Measurements from ENCODE around the gene RANBP3.
"Not testable (repeated sequence)": the region's sequence is repeated elsewhere in the genome, so short reads cannot be mapped to it uniquely, and the experiment has no call there.

The RANBP3 gene

DNA sequence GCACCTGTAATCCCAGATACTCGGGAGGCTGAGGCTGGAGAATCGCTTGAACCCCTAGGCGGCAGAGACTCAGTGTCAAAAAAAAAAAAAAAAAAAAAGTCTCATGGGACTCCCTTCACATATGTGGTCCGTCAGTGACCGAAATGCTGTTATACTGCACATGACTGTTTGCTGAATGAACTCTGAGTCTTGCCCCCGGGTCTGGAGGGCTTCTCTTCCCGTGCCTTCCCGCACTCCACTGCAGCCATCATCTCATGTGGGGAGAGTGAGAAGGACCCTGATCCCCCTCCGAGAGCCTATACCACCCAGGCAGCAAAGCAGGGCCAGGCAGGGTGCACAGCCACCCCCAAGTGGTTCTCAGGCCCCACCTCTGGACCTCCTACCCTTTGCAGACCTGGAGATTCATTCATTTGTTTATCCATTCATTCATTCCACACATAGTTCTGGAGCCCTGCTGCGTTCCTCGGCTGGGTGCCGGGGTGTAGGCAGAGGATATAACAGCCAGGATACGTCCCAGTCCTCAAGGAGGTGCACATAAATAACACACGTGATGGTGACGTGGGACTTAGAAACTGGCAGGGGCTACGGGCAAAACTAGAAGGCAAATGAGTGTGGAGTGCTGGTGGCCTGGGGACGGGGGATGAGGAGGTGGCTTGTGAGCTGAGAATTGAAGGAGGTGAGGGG, 88.5 kb downstream of the RANBP3 start:
- Mint-ChIP-seq H3K27ac (no peak overlapping the region), H3K4me3 (no peak overlapping the region), H3K9me3 (peaks cover 0 to 2% of the 10 kb centered on the region in 2 donors), H3K27me3 (peaks cover 26 to 40% of the 10 kb centered on the region in 2 donors), H3K4me1 (peaks cover 4 to 9% of the 10 kb centered on the region in 2 donors), H3K36me3 (peaks cover 2 to 3% of the 10 kb centered on the region in 2 donors)
- ATAC-seq (replicated peaks) (no peak), DNase-seq (no peak)

DNA sequence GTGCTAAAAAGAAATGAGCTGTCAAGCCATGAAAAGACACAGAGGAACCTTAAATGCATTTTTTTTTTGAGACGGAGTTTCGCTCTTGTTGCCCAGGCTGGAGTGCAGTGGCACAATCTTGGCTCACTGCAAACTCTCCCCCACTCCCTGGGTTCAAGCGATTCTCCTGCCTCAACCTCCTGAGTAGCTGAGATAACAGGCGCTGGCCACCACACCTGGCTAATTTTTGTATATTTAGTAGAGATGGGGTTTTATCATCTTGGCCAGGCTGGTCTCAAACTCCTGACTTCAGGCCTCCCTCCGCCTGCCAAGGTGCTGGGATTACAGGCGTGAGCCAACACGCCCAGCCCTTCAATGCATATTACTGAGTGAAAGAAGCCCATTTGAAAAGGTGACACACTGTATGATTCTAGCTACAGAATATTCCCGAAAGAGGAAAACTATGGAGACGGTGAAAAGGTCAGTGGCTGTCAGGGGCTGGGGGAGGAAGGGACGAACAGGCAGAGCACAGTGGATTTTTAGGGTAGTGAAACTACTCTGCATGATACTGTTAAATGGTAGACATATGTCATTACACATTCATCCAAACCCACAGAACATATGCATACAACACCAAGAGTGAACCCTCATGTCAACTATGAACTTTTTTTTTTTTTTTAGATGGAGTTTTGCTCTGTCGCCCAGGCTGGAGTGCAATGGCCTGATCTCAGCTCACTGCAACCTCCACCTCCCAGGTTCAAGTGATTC, 93.7 kb downstream of the RANBP3 start:
- Mint-ChIP-seq H3K27me3 (peaks cover 20 to 33% of the 10 kb centered on the region in 2 donors), H3K27ac (peak overlapping the region; percentile 14)
- H3K4me3 Mint-ChIP-seq, DNase-seq, H3K4me1 Mint-ChIP-seq, H3K9me3 Mint-ChIP-seq, H3K36me3 Mint-ChIP-seq: not testable (repeated sequence)
- peak; percentile 97 for ATAC-seq (replicated peaks)

DNA sequence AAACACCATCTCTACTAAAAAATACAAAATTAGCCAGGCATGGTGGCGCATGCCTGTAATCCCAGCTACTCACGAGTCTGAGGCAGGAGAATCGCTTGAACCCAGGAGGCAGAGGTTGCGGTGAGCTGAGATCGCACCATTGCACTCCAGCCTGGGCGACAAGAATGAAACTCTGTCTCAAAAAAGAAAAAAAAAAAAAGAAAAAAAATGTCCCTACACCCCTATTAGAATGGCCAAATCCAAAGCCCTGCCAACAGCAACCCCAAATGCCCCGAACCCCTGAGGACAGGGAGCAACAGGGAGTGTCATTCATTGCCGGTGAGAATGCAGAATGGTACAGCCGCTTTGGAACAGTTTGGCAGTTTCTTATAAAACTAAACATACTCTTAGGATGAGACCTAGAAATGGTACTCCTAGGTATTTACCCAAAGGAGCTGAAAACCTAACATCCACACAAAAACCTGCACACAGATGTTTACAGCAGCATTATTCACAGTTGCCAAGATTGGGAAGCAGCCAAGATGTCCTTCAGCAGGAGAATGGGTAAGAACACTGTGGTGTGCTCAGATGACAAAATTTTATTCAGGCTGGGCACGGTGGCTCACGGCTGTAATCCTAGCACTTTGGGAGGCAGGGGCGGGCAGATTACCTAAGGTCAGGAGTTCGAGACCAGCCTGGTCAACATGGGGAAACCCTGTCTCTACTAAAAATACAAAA, 94.6 kb downstream of the RANBP3 start:
- not testable (repeated sequence) for H3K36me3 Mint-ChIP-seq; ATAC-seq (replicated peaks); H3K4me3 Mint-ChIP-seq; H3K4me1 Mint-ChIP-seq; DNase-seq; H3K27ac Mint-ChIP-seq; H3K9me3 Mint-ChIP-seq
- H3K27me3 Mint-ChIP-seq: peaks cover 15 to 37% of the 10 kb centered on the region in 2 donors

DNA sequence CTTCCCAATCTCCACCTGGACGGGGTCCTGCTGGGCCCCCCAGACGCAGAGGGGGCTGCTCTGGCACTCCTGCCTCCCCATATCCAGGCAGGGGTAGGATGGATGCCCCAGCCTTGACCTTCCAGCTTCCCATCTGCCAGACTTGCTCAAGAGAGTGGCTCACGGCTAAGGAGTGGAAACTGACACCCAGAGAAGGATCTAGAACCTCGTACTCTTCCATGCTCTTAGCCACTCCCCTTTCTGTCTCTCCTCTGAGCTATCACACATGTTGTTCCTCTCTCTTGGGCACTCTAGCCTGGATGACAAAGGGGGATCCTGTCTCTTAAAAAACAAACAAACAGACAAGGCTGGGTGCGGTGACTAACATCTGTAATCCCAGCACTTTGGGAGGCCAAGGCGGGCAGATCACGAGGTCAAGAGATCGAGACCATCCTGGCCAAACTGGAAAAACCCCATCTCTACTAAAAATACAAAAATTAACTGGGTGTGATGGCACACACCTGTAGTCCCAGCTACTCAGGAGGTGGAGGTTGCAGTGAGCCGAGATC, 95.4 kb downstream of the RANBP3 start:
- Mint-ChIP-seq H3K36me3 (no peaks in the 10 kb centered on the region), H3K9me3 (peaks cover 0 to 2% of the 10 kb centered on the region in 2 donors), H3K4me3 (no peak overlapping the region), H3K27me3 (peaks cover 20 to 43% of the 10 kb centered on the region in 2 donors), H3K27ac (no peak overlapping the region), H3K4me1 (peaks cover 5 to 7% of the 10 kb centered on the region in 2 donors)
- ATAC-seq (replicated peaks) (no peak), DNase-seq (no peak)

DNA sequence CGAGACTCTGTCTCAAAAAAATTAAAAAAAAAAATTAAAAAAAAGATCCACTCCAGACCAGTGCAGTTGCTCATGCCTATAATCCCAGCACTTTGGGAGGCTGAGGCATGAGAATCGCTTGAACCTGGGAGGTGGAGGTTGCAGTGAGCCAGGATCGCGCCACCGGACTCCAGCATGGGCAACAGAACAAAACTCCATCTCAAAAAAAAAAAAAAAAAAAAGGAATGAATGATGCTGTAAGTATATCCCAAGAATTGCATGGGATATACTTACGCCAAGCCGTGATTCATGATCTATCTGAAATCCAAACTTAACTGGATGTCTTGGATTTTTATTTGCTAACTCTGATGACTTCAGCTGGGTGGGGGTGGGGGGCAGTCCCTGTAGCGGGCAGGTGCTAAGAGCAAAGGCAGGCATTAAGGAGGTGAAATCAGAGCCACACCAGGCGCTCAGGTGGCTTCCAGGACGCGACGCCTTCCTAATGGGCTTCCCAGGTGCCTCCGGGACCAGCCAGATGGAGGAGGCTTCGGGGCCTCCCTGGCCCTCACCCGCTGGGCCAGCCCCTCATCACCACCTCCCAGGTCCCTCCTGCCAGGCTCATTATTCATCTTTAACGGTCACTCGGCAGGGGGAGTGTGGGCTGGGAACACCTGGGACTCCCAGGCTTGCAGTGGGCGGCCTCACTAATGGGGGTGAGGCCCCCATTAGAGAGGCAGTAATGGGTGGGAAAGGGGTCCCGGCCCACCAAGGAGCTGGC, 96.2 kb downstream of the RANBP3 start:
- H3K36me3 Mint-ChIP-seq: no peaks in the 10 kb centered on the region
- DNase-seq (no peak), ATAC-seq (replicated peaks) (no peak)
- H3K4me1 Mint-ChIP-seq: peaks cover 5 to 7% of the 10 kb centered on the region in 2 donors
- H3K27me3 Mint-ChIP-seq: peaks cover 23 to 46% of the 10 kb centered on the region in 2 donors
- H3K9me3 Mint-ChIP-seq: peaks cover 0 to 2% of the 10 kb centered on the region in 2 donors
- no peak overlapping the region for H3K4me3 Mint-ChIP-seq
- no peak overlapping the region for H3K27ac Mint-ChIP-seq

DNA sequence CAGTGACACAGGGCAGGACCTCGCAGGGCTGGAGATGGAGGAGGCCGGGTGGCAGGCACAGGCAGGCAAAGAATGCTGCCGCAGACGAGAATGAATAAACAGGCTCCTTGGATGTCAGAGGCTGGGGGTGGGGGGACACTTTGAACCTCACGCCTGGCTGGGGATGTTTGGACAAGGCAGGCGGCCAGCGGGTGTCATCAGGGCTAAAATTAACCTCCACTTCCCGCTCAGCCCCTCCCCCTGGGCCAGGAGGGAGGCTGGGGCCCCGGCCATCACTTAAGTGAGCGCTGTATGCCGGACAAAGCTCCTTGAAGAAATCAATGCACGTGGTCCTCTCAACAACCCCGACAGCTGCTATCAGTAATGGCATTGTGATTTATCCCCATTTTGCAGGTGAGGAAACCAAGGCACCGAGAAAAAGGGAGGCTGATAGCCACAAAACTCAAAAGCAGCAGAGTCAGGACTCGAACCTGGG, 97.3 kb downstream of the RANBP3 start:
- H3K4me3 Mint-ChIP-seq: no peak overlapping the region
- DNase-seq (no peak), ATAC-seq (replicated peaks) (no peak)
- no peaks in the 10 kb centered on the region for H3K36me3 Mint-ChIP-seq
- peaks cover 5 to 7% of the 10 kb centered on the region in 2 donors for H3K4me1 Mint-ChIP-seq
- H3K27me3 Mint-ChIP-seq: peaks cover 27 to 44% of the 10 kb centered on the region in 2 donors
- peaks cover 0 to 2% of the 10 kb centered on the region in 2 donors for H3K9me3 Mint-ChIP-seq
- no peak overlapping the region for H3K27ac Mint-ChIP-seq

DNA sequence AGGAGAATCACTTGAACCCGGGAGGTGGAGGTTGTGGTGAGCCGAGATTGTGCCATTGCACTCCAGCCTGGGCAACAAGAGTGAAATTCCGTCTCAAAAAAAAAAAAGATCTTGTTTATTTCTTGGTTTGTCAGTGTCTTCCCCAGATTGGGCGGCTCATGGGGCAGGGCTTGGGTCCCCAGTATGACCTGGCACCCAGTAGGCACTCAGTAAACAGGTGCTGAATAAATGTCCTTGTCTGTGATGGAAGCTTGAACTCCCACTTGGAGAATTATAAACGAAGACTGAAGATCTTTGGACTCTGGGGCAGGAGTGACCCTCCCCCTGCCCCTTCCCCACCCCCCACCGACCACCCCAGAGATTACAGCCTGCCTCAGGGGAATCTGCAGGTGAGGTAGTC, 97.7 kb downstream of the RANBP3 start:
- Mint-ChIP-seq H3K27ac (no peak overlapping the region), H3K9me3 (peaks cover 0 to under 1% of the 10 kb centered on the region in 2 donors), H3K4me1 (peaks cover 5 to 7% of the 10 kb centered on the region in 2 donors), H3K4me3 (no peak overlapping the region), H3K36me3 (no peaks in the 10 kb centered on the region), H3K27me3 (peaks cover 25 to 44% of the 10 kb centered on the region in 2 donors)
- ATAC-seq (replicated peaks): no peak
- no peak for DNase-seq

DNA sequence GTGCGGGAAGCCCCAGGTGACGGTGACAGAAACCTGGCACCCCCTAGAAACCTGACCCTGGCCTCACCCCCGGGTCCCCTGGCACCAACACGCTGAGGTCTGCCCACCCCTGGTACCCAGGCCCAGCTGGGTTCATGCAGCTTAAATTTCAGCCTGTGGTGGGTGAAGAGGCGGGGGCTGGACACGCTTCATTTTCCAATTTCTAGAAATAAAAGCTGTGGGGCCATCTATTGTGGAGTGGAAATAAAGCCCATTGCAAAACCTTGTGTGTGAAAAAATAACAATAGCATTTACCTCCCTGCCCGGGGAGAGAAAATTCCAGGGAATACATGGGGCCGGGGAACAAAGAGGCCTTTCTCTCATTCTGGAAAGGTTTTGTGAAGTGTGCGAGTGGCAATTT, 100.1 kb downstream of the RANBP3 start:
- Mint-ChIP-seq H3K4me3 (no peak overlapping the region), H3K4me1 (peaks cover 0 to 2% of the 10 kb centered on the region in 2 donors), H3K36me3 (no peaks in the 10 kb centered on the region), H3K27ac (no peak overlapping the region), H3K9me3 (no peaks in the 10 kb centered on the region), H3K27me3 (peaks cover 24 to 44% of the 10 kb centered on the region in 2 donors)
- DNase-seq (no peak), ATAC-seq (replicated peaks) (no peak)

DNA sequence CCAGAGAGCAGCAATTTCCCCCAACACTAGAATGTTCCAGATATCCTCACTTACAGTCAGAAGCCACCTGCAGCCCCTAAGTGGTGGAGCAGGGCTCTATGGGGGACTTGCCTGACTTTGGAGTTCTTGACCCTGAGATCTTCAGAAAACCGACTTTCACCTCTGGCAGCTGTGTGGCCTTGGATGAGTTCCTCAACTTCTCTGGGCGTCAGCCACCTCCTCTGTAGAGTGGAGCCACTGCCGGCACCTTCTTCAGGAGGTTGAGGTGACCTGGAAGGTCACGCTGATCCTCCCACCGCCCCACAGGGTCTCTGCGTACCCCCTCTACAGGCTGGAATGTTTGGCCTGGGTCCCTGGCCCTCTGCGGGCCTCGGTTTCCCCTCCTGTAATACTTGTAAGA, 100.5 kb downstream of the RANBP3 start:
- Mint-ChIP-seq H3K36me3 (no peaks in the 10 kb centered on the region), H3K27me3 (peaks cover 22 to 44% of the 10 kb centered on the region in 2 donors), H3K4me1 (peaks cover 0 to 2% of the 10 kb centered on the region in 2 donors), H3K4me3 (no peak overlapping the region), H3K9me3 (no peaks in the 10 kb centered on the region), H3K27ac (no peak overlapping the region)
- ATAC-seq (replicated peaks): no peak
- no peak for DNase-seq

DNA sequence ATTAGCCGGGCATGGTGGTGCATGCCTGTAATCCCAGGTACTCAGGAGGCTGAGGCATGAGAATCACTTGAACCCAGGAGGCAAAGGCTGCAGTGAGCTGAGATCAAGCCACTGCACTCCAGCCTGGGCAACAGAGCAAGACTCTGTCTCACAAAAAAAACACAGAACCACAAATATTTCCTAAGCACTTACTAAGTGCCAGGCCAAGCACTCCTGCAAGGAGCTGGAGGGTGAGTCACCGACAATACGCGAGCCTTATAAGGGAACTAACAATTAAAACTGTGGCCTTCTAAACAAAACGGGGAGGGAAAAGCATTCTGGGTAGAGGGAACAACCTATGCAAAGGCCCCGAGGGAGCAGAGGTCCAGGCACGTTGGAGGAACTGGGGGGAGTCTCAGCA, 103.4 kb downstream of the RANBP3 start:
- DNase-seq; H3K36me3 Mint-ChIP-seq; H3K27ac Mint-ChIP-seq; H3K4me3 Mint-ChIP-seq; H3K9me3 Mint-ChIP-seq; ATAC-seq (replicated peaks); H3K4me1 Mint-ChIP-seq: not testable (repeated sequence)
- peaks cover 15 to 31% of the 10 kb centered on the region in 2 donors for H3K27me3 Mint-ChIP-seq

DNA sequence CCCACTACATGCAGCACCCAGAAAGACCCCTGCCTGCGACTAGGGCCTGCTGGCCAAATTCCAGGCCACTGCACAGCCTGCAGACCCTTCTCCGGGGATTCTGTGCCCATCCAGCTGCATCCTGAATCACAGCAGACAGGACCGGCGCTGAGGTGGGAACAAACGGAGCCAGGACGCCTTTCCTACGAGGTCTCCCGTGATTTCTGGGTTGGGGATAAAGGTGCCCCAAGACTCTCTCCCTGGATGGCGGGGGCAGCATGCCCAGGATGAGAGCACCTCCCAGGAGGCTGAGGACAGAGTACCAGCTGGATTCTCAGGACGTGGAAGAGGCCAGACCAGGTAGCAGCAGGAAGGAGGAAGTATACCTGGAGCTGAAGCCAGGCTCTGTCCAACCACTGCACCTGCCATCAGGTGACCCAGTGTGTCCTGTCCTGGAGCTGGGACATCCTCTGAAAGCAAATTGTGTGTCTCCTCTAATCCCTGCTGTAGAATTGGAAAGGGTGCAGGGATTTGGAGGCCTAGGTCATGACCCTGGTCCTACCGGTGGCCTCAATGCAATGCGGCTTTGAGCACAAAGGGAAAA, 104.2 kb downstream of the RANBP3 start:
- Mint-ChIP-seq H3K4me3 (no peak overlapping the region), H3K27ac (no peak overlapping the region), H3K27me3 (peaks cover 15 to 23% of the 10 kb centered on the region in 2 donors), H3K9me3 (no peaks in the 10 kb centered on the region), H3K36me3 (no peaks in the 10 kb centered on the region), H3K4me1 (peaks cover 0 to 2% of the 10 kb centered on the region in 2 donors)
- DNase-seq: no peak
- no peak for ATAC-seq (replicated peaks)

DNA sequence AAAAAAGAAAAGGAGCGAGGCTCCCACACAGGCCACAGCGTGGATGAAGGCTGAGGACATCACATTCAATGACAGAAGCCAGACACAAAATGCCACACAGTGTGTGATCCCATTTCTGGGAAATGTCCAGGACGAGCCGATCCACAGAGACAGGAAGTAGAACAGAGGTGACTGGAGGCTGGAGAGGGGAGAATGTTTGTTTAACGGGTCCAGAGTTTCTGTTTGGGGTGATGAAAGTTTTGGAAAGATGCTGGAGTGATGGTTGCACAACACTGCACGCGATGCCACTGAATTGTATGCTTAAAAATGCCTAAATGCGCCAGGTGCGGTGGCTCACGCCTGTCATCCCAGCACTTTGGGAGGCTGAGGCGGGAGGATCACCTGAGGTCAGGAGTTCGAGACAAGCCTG, 107.0 kb downstream of the RANBP3 start:
- Mint-ChIP-seq H3K27ac (no peak overlapping the region), H3K9me3 (no peaks in the 10 kb centered on the region), H3K4me3 (no peak overlapping the region), H3K36me3 (no peaks in the 10 kb centered on the region), H3K27me3 (peaks cover 0 to 5% of the 10 kb centered on the region in 2 donors), H3K4me1 (peaks cover 0 to 2% of the 10 kb centered on the region in 2 donors)
- DNase-seq: no peak
- no peak for ATAC-seq (replicated peaks)

All from stimulated activated naive B cell treated with anti-CD40 and anti-IgM and Interleukin-4, amounts not matched to agents 10 μg/mL and 1 μg/mL and 100 μg/mL, for 72 hours (primary cell).